WTC11 (cell line): ENCODE data around the gene PLEKHA1.

Experiments
- CREM ChIP-seq: sonication (generic); formaldehyde crosslinking; IDR thresholded peaks from 2 replicates; pipeline ENCODE4 v1.8.1; 2022; ENCODE audit warnings: mild to moderate bottlenecking, missing genetic modification reagents, moderate library complexity
- CTCF ChIP-seq: fragments of 200-600 bp; IDR thresholded peaks from 2 replicates; pipeline ENCODE4 v1.8.0; 2022; ENCODE audit warnings: antibody characterized with exemption
- GTF2I ChIP-seq: fragments of 250-450 bp; sonication (Bioruptor Pico); conservative IDR thresholded peaks from 2 replicates; pipeline ENCODE4 v1.4.0; 2021; ENCODE audit warnings: mild to moderate bottlenecking
- JUN ChIP-seq: sonication (generic); formaldehyde crosslinking; IDR thresholded peaks from 2 replicates; pipeline ENCODE4 v1.8.0; 2023; ENCODE audit warnings: mild to moderate bottlenecking, missing genetic modification reagents
- KAT7 ChIP-seq: sonication (generic); formaldehyde crosslinking; IDR thresholded peaks from 2 replicates; pipeline ENCODE4 v1.8.1; 2023; ENCODE audit warnings: missing genetic modification reagents, mild to moderate bottlenecking, borderline replicate concordance
- NFATC4 ChIP-seq: fragments of 250-450 bp; sonication (Bioruptor Pico); IDR thresholded peaks from 2 replicates; pipeline ENCODE4 v1.9.0; 2021; ENCODE audit warnings: mild to moderate bottlenecking
- NR3C1 ChIP-seq: sonication (generic); formaldehyde crosslinking; conservative IDR thresholded peaks from 2 replicates; pipeline ENCODE4 v1.8.1; 2023; ENCODE audit warnings: low read depth, mild to moderate bottlenecking, missing genetic modification reagents
- TCF7 ChIP-seq: sonication (generic); formaldehyde crosslinking; IDR thresholded peaks from 2 replicates; pipeline ENCODE4 v1.8.0; 2022; ENCODE audit warnings: mild to moderate bottlenecking, low read depth, missing genetic modification reagents, moderate library complexity
- ZNF671 ChIP-seq: fragments of 250-450 bp; sonication (Bioruptor Pico); IDR thresholded peaks from 2 replicates; pipeline ENCODE4 v1.8.0; 2021; ENCODE audit warnings: mild to moderate bottlenecking
- TF ChIP-seq, protein P1 (sequence below): sonication (generic); formaldehyde crosslinking; IDR thresholded peaks from 2 replicates; pipeline ENCODE4 v1.8.0; 2023; ENCODE audit warnings: missing genetic modification reagents
- TF ChIP-seq, protein P2 (sequence below): fragments of 250-450 bp; sonication (Bioruptor Pico); IDR thresholded peaks from 2 replicates; pipeline ENCODE4 v1.9.0; 2021; ENCODE audit warnings: moderate library complexity, mild to moderate bottlenecking, inconsistent platforms, borderline replicate concordance
- TF ChIP-seq, protein P3 (sequence below): sonication (generic); formaldehyde crosslinking; IDR thresholded peaks from 2 replicates; pipeline ENCODE4 v1.8.1; 2022; ENCODE audit warnings: missing genetic modification reagents, borderline replicate concordance

- TF ChIP-seq NFATC4 (CRISPR knock-in tag) = no peak
- TF ChIP-seq TCF7 (CRISPR knock-in tag) = no peak
- TF ChIP-seq CTCF = no peak
- no peak for TF ChIP-seq ZNF671 (CRISPR knock-in tag)
- no peak for TF ChIP-seq GTF2I (CRISPR knock-in tag)
- TF ChIP-seq JUN (CRISPR knock-in tag) = no peak
- no peak for TF ChIP-seq KAT7 (CRISPR knock-in tag)
- TF ChIP-seq, protein P1, sequence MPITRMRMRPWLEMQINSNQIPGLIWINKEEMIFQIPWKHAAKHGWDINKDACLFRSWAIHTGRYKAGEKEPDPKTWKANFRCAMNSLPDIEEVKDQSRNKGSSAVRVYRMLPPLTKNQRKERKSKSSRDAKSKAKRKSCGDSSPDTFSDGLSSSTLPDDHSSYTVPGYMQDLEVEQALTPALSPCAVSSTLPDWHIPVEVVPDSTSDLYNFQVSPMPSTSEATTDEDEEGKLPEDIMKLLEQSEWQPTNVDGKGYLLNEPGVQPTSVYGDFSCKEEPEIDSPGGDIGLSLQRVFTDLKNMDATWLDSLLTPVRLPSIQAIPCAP (CRISPR knock-in tag) = no peak
- TF ChIP-seq, protein P2, sequence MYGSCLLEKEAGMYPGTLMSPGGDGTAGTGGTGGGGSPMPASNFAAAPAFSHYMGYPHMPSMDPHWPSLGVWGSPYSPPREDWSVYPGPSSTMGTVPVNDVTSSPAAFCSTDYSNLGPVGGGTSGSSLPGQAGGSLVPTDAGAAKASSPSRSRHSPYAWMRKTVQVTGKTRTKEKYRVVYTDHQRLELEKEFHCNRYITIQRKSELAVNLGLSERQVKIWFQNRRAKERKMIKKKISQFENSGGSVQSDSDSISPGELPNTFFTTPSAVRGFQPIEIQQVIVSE (CRISPR knock-in tag) = no peak
- TF ChIP-seq, protein P3, sequence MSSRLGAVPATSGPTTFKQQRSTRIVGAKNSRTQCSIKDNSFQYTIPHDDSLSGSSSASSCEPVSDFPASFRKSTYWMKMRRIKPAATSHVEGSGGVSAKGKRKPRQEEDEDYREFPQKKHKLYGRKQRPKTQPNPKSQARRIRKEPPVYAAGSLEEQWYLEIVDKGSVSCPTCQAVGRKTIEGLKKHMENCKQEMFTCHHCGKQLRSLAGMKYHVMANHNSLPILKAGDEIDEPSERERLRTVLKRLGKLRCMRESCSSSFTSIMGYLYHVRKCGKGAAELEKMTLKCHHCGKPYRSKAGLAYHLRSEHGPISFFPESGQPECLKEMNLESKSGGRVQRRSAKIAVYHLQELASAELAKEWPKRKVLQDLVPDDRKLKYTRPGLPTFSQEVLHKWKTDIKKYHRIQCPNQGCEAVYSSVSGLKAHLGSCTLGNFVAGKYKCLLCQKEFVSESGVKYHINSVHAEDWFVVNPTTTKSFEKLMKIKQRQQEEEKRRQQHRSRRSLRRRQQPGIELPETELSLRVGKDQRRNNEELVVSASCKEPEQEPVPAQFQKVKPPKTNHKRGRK (CRISPR knock-in tag) = no peak
- no peak for TF ChIP-seq CREM (CRISPR knock-in tag)
- TF ChIP-seq NR3C1 (CRISPR knock-in tag) = no peak
Observed at GRCh38 chr10:122448600-122448999, 74.1 kb downstream of the PLEKHA1 start.
